Stimulated activated CD8-positive, alpha-beta memory T cell treated with anti-CD3 and anti-CD28 coated beads, Interleukin-7, amount 100 ng/mL, for 1 hour (primary cell): Measurements from ENCODE around the gene C5orf47.

ENCODE experiments used
- DNase-seq, 2 donors: peaks; one replicate each; pipeline ENCODE4 v3.0.0-alpha.2; 2020; ENCODE audit warnings: low read depth in 2 of 2

Gene C5orf47

DNA sequence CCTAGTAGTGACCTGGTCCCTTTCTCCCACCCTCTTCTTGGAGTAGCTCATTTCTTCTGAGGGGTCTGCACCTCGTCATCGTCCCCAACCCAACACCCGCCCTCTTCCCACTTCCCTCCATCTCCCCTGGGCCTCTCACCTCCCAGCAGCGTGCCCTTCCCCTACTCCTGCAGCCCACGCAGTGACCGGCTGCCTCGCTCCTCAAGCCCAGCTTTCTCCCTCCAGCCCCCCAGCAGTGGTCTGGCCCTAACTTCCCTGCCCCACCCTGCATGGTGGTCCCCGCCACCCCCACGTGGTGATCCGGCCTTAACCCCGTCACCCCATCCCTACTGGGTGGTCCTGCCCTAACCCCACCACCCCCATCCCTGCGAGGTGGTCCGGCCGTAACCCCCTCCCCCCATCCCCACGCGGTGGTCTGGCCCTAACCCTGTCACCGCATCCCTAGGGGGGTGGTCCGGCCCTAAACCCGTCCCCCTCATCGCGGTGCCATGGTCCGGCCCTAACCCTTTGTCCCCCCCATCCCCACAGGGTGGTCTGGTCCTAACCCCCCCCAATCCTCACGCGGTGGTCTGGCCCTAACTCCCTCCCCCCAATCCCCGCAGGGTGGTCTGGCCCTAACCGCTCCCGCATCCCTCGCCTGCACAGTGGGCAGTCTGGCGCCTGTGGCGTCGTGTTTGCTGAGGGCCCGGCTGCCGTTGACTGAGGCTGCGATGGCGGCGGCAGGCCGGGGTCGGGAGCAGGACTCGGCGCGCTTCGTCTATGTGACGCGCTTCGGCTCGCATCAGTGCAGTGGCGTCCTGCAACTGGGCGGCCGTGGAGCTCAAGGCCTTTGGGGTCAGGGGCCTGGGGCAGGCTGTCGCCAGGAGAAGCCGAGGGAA lies at the start of gene C5orf47:
TSS of gene C5orf47 (plus strand) at position 617 of the 878 bp plus-strand sequence. CDS start at position 711, 94 bp downstream.
- DNase-seq, result no peak

- DNase-seq, result no peak
Observed at GRCh38 chr5:173940269-173940668, 48.7 kb upstream of the C5orf47 start.

DNA sequence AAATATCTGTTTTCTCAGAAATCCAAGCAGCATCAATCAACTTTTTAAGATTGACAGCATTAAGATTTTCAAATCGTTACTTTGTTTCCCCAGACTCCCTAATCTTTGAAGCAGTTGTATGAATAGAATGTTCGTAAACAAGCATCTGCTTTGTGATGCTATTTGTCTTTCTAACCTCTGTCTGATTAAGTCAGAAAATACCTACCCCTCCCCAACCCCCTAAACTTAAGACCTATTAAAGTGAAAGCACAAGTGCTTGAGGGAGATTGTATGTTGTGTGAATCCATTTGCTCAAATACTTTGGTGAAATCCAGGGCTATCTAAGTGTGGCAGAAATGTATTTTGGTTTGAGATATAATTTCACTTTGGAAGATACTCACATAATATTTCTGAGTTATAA lies 47.9 kb upstream of the C5orf47 start:
- DNase-seq, result no peak

- no peak for DNase-seq
Observed at GRCh38 chr5:173941758-173942401, 47.1 kb upstream of the C5orf47 start.

DNA sequence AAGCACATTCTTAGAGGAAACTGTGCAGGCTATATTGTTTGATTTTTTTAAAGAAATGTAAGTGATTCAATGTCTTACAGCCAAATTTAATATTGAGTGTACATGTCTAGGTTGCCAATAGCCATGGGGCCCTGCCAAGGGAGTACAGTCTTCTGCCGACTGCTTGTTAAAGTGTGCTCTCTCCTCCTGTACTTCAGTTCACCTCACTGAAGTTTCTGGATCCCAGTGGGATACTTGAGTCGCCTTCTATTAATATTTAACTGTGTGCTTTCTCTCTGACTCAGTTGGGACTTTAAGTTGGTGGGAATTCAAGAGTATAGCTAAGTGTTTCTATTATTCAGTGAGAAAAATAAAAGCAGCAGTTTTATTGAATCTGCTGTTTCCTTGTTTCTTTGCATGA lies 44.5 kb upstream of the C5orf47 start:
- DNase-seq, result no peak

GRCh38 chr5:173945160-173945559 lies 43.8 kb upstream of the C5orf47 start:
- DNase-seq, result no peak

- no peak for DNase-seq
Observed at GRCh38 chr5:173946323-173946722, 42.6 kb upstream of the C5orf47 start.

GRCh38 chr5:173950829-173951228 lies 38.1 kb upstream of the C5orf47 start:
- DNase-seq, result no peak

DNA sequence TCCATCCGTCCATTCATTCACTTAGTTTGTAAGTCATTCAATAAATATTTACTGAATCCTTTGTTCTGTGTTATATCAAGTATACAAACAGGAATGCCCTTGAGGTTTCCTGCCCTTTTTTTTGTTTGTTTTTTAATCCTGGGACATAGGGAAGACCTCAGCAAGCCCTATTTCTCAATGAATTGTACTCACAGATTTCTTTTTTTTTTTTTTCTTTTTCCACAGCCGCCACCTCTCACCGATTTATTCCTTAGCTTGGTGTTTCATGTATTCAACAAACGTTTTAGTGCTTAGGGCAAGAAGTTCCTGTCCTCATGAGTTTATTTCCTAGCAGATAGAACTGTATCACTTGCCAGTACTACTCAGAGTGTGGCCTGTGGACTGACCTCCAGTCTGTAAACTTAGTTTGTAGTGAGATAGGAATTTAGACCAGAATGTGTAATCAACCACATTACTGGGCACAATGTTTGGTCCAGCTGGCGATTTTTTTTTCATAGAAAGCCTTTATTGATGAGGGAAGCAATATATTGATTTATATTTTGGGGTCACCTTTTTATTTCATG lies 35.4 kb upstream of the C5orf47 start:
- DNase-seq, result no peak

GRCh38 chr5:173954671-173955521 lies 34.1 kb upstream of the C5orf47 start:
- no peak for DNase-seq

GRCh38 chr5:173960986-173961385 lies 28.0 kb upstream of the C5orf47 start:
- DNase-seq, result no peak

GRCh38 chr5:173961418-173961817 lies 27.6 kb upstream of the C5orf47 start:
- no peak for DNase-seq

DNA sequence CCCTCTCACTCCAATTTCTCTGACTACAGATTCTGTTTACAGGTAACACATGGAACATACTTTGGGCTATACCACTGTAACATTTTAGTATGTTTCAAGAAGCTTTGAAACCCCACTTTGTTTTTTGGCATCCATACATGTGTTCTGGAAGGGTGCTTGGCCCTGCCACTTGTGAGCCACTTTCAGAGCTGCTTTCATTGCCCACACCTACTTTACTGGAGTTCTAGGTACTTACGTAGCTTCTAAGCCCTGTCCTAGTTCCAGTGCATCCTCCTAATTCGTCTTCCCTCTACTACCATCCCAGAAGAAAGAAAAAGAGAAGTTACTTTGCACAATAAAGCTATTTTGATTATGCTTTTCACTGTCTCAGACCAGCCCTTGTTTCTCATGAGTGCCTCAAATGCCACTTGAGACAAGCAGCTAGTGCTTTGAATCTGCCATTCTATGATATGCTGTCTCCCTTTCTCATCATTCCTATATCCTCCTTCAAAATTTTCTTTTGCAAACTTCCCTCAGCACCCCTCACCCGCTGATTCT lies 26.5 kb upstream of the C5orf47 start:
- no peak for DNase-seq

DNA sequence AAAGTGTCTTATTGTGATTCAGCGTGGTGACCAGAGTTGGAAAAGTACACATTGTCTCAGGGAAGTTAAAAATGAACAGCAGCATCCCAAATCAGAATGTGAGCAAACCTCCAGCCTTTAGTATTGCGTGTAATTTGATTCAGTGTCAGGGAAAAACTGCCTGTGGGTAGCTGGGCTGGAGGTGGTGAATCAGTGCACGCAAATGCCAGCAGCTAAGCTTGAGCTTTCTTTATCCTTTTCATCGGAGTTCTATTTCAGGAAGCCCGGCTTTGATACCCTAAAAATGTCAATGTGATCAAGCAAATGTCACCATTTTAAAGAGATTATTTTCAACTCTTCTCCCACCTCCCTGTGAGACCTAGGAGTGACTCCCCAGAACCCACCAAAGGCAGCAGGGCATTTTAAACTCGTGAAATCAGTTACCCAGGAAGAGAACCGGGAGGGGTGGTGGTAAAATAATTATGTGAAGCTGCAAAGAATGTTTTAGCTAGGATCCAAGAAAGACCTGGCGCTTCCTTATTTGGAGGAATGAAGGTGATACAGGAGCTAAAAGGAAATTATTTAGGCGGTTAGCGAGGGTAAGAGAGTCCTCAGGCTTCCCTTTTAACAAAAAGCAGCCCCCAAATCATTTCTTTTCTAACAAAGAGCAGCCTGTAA lies 25.7 kb upstream of the C5orf47 start:
- DNase-seq, result no peak

DNA sequence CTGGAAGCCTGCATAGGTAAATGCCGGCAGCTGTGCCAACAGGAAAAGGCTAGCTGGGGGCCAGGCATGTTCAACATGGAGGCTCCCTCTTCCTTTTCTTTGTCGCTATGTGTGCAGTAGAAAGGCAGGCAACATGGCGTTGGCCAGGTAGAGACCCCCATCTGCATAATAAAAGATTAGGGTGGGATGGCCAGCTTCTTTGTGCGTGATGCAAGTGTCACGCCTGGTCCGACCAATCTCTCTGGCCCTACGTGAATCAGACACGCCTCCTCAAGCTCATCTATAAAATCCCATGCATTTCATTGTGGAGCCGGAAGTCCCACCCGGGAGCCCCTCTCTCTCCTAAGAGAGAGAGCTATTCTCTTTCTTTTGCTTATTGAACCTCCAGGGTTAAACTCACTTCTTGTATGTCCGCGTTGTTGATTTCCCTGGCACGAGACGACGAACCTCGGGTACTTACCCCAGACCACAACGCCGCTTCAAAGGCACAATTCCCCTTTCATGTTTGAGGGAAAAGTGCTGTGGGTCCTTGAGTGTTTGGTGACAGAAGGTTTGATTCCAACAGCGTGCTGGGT lies 25.0 kb upstream of the C5orf47 start:
- no peak for DNase-seq

DNA sequence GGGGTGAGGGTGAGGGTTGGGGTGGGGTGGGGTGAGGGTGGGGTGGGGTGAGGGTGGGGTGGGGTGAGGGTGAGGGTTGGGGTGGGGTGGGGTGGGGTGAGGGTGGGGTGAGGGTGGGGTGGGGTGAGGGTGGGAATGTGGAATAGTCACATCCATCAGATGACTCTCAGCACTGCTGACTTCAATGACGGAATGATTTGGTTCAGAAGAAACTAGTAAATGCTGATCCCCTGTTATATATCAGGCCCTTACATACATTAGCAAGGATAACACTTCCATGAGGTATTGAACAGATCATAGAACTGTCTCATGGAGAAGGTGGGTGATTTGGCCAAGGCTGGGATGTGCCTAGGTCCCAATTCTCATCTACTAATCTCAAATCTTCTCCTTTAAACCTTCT lies 24.5 kb upstream of the C5orf47 start:
- DNase-seq, result no peak

DNA sequence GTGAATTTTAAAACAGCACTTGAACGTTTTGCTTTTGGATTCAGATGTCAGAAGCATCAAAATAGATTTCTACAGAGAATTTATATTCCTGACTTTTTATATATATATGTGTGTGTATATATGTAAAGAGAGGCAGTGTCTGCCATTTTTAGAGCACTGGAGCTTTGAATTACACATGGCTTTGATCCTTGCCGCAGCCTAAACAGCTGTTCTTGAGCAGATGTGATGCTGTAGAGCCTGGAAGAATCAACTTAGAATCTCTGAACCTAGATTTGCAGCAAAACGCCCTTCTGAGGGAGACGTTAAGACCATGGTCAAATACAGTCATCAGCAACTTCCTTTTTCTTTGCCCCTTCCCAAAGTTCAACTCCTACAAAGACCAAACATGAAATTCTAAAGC lies 21.7 kb upstream of the C5orf47 start:
- DNase-seq, result no peak

- no peak for DNase-seq
Observed at GRCh38 chr5:173968154-173968797, 20.7 kb upstream of the C5orf47 start.

DNA sequence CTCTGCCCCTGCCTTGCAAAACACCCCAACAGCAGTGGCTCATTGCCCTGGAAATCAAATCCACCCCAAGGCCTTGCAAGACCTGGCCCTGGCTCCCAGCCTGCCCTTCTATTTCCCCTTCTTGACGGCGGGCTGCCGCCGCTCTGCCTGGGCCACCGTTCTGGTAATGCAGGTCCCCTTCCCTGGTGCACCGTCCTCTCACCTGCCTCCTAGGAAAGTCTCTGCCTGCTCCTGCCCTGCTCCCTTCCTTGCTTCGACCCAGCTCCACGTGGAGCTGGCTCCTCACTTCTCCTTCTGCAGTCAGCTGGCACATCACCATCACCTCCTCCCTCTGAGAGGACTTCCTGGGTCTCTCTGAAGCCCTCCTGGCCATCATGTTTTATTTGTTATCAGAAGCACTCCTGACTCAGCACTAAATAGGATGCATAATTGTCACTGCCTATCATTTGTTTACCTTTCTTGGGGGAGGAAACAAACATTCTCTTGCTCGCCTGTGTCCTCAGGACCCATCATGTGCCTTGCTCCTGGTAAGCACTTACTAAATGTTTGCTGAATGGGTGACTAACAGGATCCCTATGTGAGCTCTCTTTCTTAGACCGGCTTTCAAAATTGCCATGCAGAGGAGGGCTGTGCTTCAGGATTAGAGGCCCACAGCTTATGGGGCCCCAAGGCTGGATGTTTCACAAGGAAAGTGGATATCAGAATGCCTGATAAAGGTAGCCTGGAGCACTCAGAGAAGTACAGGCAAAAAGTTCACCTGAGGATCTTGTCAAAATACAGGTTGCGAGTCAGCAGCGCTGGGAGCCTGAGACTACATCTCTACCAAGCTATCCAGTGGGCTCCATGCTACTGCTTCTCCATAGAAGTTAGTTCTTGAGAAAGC lies 19.6 kb upstream of the C5orf47 start:
- DNase-seq, result no peak
